Fibroblast of lung (primary cell): Measurements from ENCODE around the gene PRKCA. TPM values are rescaled to one million over a fixed set of nuclear protein-coding genes. Genes with fewer than 3 reads are reported as not detected.
"Not testable (repeated sequence)": the region's sequence is repeated elsewhere in the genome, so short reads cannot be mapped to it uniquely, and the experiment has no call there.

ENCODE experiments used
- DNase-seq, 2 donors: peaks; one replicate each; pipeline versions ENCODE4 v3.0.0 to v3.0.0-alpha.2; 2010; ENCODE audit warnings: low read depth in 2 of 2
- H2AFZ ChIP-seq: 2 replicates; pipeline ENCODE4 v1.5.1; 2012; ENCODE audit warnings: low read length, control low read depth, inconsistent platforms
- H3K27ac ChIP-seq: 2 replicates; pipeline ENCODE4 v1.5.1; 2011; ENCODE audit warnings: low read length, control low read depth; ENCODE audit not compliant: insufficient read depth
- H3K27me3 ChIP-seq: 2 replicates; pipeline ENCODE4 v1.5.1; 2011; ENCODE audit warnings: mild to moderate bottlenecking, low read length; ENCODE audit not compliant: control insufficient read depth, insufficient read depth
- H3K36me3 ChIP-seq: 2 replicates; pipeline ENCODE4 v1.5.1; 2011; ENCODE audit warnings: low read length; ENCODE audit not compliant: control insufficient read depth, insufficient read depth
- H3K4me1 ChIP-seq: 2 replicates; pipeline ENCODE4 v1.5.1; 2011; ENCODE audit warnings: low read length; ENCODE audit not compliant: control insufficient read depth, insufficient read depth; ENCODE audit errors: extremely low read depth
- H3K4me2 ChIP-seq: 2 replicates; pipeline ENCODE4 v1.5.1; 2011; ENCODE audit warnings: low read length, control low read depth; ENCODE audit not compliant: insufficient read depth; ENCODE audit errors: extremely low read depth
- H3K4me3 ChIP-seq, 4 experiments: fragments of 200-600 bp in 1 of 4; sonication (generic) in 1 of 4; replicated peaks in 1 of 4; 2 replicates each; pipeline ENCODE4 v1.5.1; 2011 to 2016; ENCODE audit warnings: low read length in 4 of 4, low read depth in 3 of 4, mild to moderate bottlenecking in 3 of 4, control low read depth in 2 of 4, inconsistent platforms in 1 of 4, mixed read lengths in 1 of 4; ENCODE audit not compliant: insufficient read depth in 1 of 4; ENCODE audit errors: control extremely low read depth in 1 of 4
- H3K79me2 ChIP-seq: 2 replicates; pipeline ENCODE4 v1.5.1; 2012; ENCODE audit warnings: mild to moderate bottlenecking, low read length, inconsistent platforms; ENCODE audit not compliant: control insufficient read depth, insufficient read depth
- H3K9ac ChIP-seq: 2 replicates; pipeline ENCODE4 v1.5.1; 2011; ENCODE audit warnings: mild to moderate bottlenecking, low read length, control low read depth; ENCODE audit not compliant: insufficient read depth
- H3K9me3 ChIP-seq: 2 replicates; pipeline ENCODE4 v1.5.1; 2012; ENCODE audit warnings: low read depth, low read length; ENCODE audit not compliant: control insufficient read depth, insufficient read depth
- H4K20me1 ChIP-seq: 2 replicates; pipeline ENCODE4 v1.5.1; 2011; ENCODE audit warnings: low read length; ENCODE audit not compliant: control insufficient read depth, insufficient read depth; ENCODE audit errors: extremely low read depth
- EZH2 ChIP-seq: IDR thresholded peaks from 2 replicates; pipeline ENCODE4 v1.5.1; 2012; ENCODE audit warnings: low read length, control low read depth, mild to moderate bottlenecking; ENCODE audit errors: missing control alignments
- polyA plus RNA-seq, 2 donors: library from polyadenylated mRNA; depleted of rRNA in 1 of 2; stranded (reverse) in 1 of 2; unstranded in 1 of 2; fragments of >200 nt; gene quantifications; 2 replicates each; pipeline ENCODE4 v1.2.1, GENCODE V29; 2011 to 2012; ENCODE audit warnings: missing spikeins in 1 of 2
- total RNA-seq: library from RNA; depleted of rRNA; stranded (reverse); fragments of >200 nt; gene quantifications from 2 replicates; pipeline ENCODE4 v1.2.1, GENCODE V29; 2014
- TF ChIP-seq, protein P1 (sequence below), 2 donors: IDR thresholded peaks in 1 of 2; conservative IDR thresholded peaks in 1 of 2; 1 replicate in 1 of 2; 2 replicates in 1 of 2; pipeline ENCODE4 v1.5.1; 2011 to 2012; ENCODE audit warnings: low read length in 2 of 2, control low read depth in 1 of 2, inconsistent platforms in 1 of 2, low read depth in 1 of 2, mild to moderate bottlenecking in 1 of 2

PRKCA gene
- total and polyA plus RNA-seq, 2 donors (not counting 1 experiment from before 2014, with no cell fraction given): 34.0 to 74.2 TPM

DNA sequence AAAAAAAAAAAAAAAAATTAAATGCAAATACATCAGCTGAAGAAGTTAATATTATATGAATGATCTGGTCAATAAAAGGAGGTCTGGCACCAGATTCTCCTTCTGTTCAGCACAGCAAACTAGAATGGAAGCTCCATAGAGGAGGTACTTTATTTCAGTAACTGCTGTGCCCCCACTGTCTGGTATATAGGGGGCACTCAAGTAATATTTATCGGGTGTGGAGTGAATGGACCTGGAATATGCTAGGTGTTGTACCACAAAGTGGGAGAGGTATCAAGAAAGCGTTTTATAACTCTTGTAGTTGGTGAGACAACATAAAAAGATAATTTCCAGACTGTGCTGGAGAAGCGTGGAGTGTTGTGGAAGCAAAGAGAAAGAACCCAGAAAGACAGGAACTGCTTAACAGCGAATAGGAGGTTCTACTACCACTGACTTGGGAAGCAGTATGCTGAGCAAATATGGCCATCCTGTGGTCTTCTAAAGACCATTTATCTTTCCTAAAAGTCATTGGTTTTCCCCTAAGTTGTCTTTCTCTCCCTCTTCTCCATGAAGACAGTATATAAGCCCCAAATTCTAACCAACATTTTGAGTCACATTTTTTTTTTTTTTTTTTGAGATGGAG lies 12.2 kb upstream of the PRKCA start:
- no peaks in the 10 kb centered on the region for H3K27me3 ChIP-seq
- H3K4me3 ChIP-seq: no peak overlapping the region
- no peaks in the 10 kb centered on the region for H4K20me1 ChIP-seq
- DNase-seq: no peak
- no peak for TF ChIP-seq EZH2
- TF ChIP-seq, protein P1, sequence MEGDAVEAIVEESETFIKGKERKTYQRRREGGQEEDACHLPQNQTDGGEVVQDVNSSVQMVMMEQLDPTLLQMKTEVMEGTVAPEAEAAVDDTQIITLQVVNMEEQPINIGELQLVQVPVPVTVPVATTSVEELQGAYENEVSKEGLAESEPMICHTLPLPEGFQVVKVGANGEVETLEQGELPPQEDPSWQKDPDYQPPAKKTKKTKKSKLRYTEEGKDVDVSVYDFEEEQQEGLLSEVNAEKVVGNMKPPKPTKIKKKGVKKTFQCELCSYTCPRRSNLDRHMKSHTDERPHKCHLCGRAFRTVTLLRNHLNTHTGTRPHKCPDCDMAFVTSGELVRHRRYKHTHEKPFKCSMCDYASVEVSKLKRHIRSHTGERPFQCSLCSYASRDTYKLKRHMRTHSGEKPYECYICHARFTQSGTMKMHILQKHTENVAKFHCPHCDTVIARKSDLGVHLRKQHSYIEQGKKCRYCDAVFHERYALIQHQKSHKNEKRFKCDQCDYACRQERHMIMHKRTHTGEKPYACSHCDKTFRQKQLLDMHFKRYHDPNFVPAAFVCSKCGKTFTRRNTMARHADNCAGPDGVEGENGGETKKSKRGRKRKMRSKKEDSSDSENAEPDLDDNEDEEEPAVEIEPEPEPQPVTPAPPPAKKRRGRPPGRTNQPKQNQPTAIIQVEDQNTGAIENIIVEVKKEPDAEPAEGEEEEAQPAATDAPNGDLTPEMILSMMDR (conservative IDR thresholded peaks at IDR 0.05 in 1 of 2, IDR thresholded peaks at IDR 0.05 in 1 of 2; ENCODE audit: low read depth in 1 of 2, low read length in 2 of 2): no peak
- H3K9me3 ChIP-seq: no peaks in the 10 kb centered on the region
- no peak overlapping the region for H2AFZ ChIP-seq
- no peak overlapping the region for H3K4me2 ChIP-seq
- H3K27ac ChIP-seq: no peak overlapping the region
- H3K79me2 ChIP-seq: no peaks in the 10 kb centered on the region
- no peaks in the 10 kb centered on the region for H3K4me1 ChIP-seq
- H3K36me3 ChIP-seq: no peaks in the 10 kb centered on the region
- H3K9ac ChIP-seq: no peak overlapping the region

DNA sequence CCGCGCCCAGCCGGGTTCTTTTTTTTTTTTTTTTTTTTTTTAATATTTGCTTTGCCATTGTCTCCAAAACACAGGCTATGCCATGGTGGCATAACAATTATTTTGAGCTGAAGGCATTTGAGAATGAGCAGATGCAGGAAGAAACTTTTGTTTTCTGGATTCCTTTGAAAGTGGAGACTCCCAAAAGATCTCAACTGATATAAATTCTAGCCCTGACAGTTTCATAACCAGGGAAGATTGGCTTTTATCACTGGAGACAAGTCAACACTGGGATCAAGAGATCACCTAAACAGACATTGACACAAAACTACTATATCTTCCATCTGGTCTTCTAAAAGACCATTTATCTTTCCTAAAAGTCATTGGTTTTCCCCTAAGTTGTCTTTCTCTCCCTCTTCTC lies 10.1 kb upstream of the PRKCA start:
- Histone ChIP-seq H3K9ac (no peak overlapping the region), H3K27ac (no peak overlapping the region), H3K4me2 (no peak overlapping the region), H3K4me3 (no peak overlapping the region), H3K9me3 (no peaks in the 10 kb centered on the region), H4K20me1 (no peaks in the 10 kb centered on the region), H3K79me2 (no peaks in the 10 kb centered on the region), H3K4me1 (no peaks in the 10 kb centered on the region), H2AFZ (no peak overlapping the region), H3K27me3 (no peaks in the 10 kb centered on the region), H3K36me3 (no peaks in the 10 kb centered on the region)
- TF ChIP-seq, protein P1 (conservative IDR thresholded peaks at IDR 0.05 in 1 of 2, IDR thresholded peaks at IDR 0.05 in 1 of 2; ENCODE audit: low read depth in 1 of 2, low read length in 2 of 2): no peak
- TF ChIP-seq EZH2: no peak
- DNase-seq: no peak

DNA sequence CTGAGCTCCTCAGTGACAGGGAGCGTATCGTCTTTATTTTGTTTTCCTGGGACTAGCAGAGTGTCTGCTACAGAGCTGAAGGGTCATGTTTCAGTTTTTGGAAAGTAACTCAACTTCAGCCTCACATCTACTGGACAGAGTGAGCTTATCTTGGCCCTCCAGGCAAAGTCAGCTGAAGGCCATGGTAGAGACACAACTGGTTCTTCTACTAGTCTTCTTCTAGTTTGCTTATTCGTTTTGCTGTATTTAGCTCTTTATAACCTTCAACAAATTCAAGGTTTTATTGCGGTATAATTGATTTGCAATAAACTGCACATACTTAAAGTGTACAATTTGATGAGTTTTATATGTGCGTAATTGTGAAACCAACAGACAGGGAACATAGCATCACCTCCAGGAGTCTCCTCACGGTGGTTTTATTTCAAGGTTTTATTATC lies 6.1 kb upstream of the PRKCA start:
- H3K9me3 ChIP-seq: no peaks in the 10 kb centered on the region
- DNase-seq: no peak
- no peaks in the 10 kb centered on the region for H3K79me2 ChIP-seq

DNA sequence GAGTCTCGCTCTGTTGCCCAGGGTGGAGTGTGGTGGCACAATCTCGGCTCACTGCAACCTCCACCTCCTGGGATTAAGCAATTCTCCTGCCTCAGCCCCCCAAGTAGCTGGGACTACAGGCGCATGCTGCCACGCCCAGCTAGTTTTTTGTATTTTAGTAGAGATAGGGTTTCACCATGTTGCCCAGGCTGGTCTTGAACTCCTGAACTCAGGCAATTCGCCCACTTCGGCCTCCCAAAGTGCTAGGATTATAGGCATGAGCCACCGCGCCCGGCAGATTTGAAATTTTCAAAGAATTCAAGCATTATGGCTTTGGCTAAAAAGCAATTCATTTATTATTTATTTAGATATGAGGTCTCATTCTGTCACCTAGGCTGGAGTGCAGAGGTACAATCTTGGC lies 5.0 kb upstream of the PRKCA start:
- not testable (repeated sequence) for H3K79me2 ChIP-seq, H3K4me3 ChIP-seq, H3K27me3 ChIP-seq, DNase-seq, H3K9ac ChIP-seq, H2AFZ ChIP-seq, H4K20me1 ChIP-seq, H3K27ac ChIP-seq, H3K4me1 ChIP-seq, H3K36me3 ChIP-seq, H3K9me3 ChIP-seq, H3K4me2 ChIP-seq

More for the DNA sequence above, 6.1 kb upstream of the PRKCA start:
- TF ChIP-seq, protein P1 (conservative IDR thresholded peaks at IDR 0.05 in 1 of 2, IDR thresholded peaks at IDR 0.05 in 1 of 2; ENCODE audit: low read depth in 1 of 2, low read length in 2 of 2): no peak
- no peak for TF ChIP-seq EZH2
- Histone ChIP-seq H3K4me2 (no peak overlapping the region), H4K20me1 (no peaks in the 10 kb centered on the region), H3K9ac (no peak overlapping the region), H2AFZ (no peak overlapping the region), H3K27me3 (no peaks in the 10 kb centered on the region), H3K4me1 (no peaks in the 10 kb centered on the region), H3K36me3 (no peaks in the 10 kb centered on the region), H3K27ac (no peak overlapping the region), H3K4me3 (no peak overlapping the region)
